ENCODE results near the gene CAMK2G.
A peak's percentile ranks its signal among the peaks of the same experiment; 100 is the strongest.

The CAMK2G gene

DNA sequence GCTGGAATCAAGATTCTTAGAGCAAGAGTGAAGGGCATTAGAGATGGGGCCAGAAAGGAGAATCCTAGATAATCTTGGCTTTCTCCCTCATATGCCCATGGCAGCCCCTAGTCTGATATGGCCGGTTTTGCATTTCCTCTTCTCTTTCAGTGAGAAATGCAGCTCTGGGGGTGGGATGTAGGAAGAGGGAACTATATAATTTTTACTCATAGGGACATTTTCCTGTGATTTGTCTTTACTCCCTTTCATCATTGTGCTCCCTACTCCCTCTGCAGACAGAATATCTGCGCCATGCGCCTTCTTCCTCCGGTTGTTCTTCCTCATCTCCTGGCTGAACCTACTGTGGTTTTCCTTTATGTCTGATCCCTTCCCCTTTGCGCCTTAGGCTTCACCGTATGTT is 109.3 kb downstream of the CAMK2G start:
- Mint-ChIP-seq H3K4me1 (peaks cover 56% of the 10 kb centered on the region), H3K27ac (no peak overlapping the region), H3K27me3 (no peaks in the 10 kb centered on the region), H3K36me3 (peaks cover 77% of the 10 kb centered on the region), H3K9me3 (no peaks in the 10 kb centered on the region), H3K4me3 (no peak overlapping the region)
- CTCF ChIA-PET, result no interaction called here
- DNase-seq, result no peak

DNA sequence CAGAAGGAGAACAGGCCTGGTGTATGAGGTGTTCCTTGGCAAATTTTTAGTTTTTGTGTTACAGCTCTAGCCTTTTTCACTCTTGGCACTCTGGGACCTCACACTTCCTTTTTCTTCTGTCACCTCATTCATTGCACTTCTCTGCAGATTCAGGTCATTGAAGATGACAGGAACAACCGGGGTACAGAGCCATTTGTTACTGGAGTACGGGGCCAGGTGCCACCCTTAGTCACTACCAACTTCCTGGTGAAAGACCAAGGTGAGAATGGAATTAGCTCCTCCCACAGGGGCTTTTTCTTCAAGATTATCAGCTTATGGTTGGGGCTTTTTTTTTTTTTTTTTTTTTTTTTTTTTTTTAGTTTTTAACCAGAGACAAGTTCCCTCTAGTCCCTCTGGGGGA is 111.0 kb downstream of the CAMK2G start:
- H3K9me3 Mint-ChIP-seq, result no peaks in the 10 kb centered on the region
- no peak for DNase-seq
- CTCF ChIA-PET, result interaction anchor here (0.5 to 1.4 kb wide), 2 partner anchors 11 to 33 kb away, joined by 3 to 4 read pairs; no protein-coding TSS in a partner anchor
- peaks cover 72% of the 10 kb centered on the region for H3K36me3 Mint-ChIP-seq
- no peak overlapping the region for H3K4me3 Mint-ChIP-seq
- peaks cover 58% of the 10 kb centered on the region for H3K4me1 Mint-ChIP-seq
- H3K27me3 Mint-ChIP-seq, result no peaks in the 10 kb centered on the region
- H3K27ac Mint-ChIP-seq, result no peak overlapping the region

DNA sequence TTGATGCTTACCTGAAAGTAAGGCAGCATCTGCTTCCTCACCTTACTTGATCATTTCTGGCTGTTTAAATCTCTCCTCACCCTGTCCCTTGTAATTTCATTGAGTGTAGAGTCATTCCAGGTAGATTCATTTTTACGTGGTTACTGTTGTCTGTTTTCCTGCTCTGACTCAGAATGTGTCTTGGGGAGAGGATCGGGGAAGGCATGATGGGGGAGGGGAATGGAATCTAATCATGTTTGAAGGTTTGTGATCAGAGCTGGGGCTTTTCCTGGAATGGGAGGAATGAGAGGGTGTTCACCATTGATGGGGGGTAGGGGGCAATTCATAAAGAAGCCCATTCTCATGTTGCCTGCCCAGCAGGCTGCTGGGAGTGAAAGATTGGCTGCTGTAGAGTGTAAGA is 111.4 kb downstream of the CAMK2G start:
- Mint-ChIP-seq H3K27me3 (no peaks in the 10 kb centered on the region), H3K36me3 (peaks cover 72% of the 10 kb centered on the region), H3K4me1 (peaks cover 61% of the 10 kb centered on the region), H3K27ac (peak overlapping the region; percentile 7), H3K9me3 (no peaks in the 10 kb centered on the region), H3K4me3 (no peak overlapping the region)
- CTCF ChIA-PET, result interaction anchor here (0.5 to 1.4 kb wide), 2 partner anchors 12 to 32 kb away, joined by 3 to 4 read pairs; no protein-coding TSS in a partner anchor
- no peak for DNase-seq
